HL-60 (cell line): Measurements from ENCODE around the gene MYCL.

ENCODE experiments used
- GABPA ChIP-seq: IDR thresholded peaks from 2 replicates; pipeline ENCODE4 v1.6.1; 2012; ENCODE audit warnings: low read depth
- POLR2AphosphoS5 ChIP-seq: IDR thresholded peaks from 2 replicates; pipeline ENCODE4 v1.6.1; 2012; ENCODE audit warnings: low read depth
- SPI1 ChIP-seq: IDR thresholded peaks from 2 replicates; pipeline ENCODE4 v1.6.1; 2012; ENCODE audit warnings: low read depth, mild to moderate bottlenecking, borderline replicate concordance
- TF ChIP-seq, protein P1 (sequence below): IDR thresholded peaks from one replicate; pipeline ENCODE4 v1.5.1; 2011; ENCODE audit warnings: low read length, control low read depth, inconsistent platforms; ENCODE audit not compliant: insufficient read depth
- TF ChIP-seq, protein P2 (sequence below): IDR thresholded peaks from 2 replicates; pipeline ENCODE4 v1.6.1; 2012; ENCODE audit warnings: low read depth; ENCODE audit not compliant: insufficient replicate concordance

DNA sequence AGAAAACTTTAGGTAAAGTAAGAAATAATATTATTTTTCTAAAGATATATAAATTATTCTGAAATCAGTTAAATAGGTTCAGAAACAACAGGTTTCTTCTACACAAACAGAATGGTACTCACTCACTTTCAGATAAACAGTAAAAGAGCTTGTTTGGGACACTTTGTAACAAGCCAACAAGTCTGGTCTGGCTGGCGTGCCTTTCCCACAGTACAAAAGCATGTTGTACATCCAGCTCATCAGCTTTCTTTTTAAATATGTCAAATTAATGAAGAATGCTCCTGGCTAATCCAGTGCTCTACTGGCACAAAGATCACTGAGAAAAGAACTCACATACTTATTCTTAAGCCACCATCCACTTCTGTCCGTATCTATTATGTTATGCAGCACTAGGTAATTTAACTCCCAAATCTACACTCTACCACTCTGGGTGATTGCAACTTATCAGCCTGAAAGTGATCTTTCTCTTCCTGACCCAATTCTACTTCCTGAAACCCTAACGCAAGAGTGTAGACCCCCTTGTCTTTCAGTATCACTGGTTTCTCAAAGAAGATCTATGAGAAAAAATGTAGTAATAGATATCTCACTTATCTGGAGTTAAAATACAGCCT is 51.0 kb downstream of the MYCL start:
- TF ChIP-seq, protein P1, sequence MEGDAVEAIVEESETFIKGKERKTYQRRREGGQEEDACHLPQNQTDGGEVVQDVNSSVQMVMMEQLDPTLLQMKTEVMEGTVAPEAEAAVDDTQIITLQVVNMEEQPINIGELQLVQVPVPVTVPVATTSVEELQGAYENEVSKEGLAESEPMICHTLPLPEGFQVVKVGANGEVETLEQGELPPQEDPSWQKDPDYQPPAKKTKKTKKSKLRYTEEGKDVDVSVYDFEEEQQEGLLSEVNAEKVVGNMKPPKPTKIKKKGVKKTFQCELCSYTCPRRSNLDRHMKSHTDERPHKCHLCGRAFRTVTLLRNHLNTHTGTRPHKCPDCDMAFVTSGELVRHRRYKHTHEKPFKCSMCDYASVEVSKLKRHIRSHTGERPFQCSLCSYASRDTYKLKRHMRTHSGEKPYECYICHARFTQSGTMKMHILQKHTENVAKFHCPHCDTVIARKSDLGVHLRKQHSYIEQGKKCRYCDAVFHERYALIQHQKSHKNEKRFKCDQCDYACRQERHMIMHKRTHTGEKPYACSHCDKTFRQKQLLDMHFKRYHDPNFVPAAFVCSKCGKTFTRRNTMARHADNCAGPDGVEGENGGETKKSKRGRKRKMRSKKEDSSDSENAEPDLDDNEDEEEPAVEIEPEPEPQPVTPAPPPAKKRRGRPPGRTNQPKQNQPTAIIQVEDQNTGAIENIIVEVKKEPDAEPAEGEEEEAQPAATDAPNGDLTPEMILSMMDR: no peak
- no peak for TF ChIP-seq POLR2AphosphoS5
- TF ChIP-seq, protein P2, sequence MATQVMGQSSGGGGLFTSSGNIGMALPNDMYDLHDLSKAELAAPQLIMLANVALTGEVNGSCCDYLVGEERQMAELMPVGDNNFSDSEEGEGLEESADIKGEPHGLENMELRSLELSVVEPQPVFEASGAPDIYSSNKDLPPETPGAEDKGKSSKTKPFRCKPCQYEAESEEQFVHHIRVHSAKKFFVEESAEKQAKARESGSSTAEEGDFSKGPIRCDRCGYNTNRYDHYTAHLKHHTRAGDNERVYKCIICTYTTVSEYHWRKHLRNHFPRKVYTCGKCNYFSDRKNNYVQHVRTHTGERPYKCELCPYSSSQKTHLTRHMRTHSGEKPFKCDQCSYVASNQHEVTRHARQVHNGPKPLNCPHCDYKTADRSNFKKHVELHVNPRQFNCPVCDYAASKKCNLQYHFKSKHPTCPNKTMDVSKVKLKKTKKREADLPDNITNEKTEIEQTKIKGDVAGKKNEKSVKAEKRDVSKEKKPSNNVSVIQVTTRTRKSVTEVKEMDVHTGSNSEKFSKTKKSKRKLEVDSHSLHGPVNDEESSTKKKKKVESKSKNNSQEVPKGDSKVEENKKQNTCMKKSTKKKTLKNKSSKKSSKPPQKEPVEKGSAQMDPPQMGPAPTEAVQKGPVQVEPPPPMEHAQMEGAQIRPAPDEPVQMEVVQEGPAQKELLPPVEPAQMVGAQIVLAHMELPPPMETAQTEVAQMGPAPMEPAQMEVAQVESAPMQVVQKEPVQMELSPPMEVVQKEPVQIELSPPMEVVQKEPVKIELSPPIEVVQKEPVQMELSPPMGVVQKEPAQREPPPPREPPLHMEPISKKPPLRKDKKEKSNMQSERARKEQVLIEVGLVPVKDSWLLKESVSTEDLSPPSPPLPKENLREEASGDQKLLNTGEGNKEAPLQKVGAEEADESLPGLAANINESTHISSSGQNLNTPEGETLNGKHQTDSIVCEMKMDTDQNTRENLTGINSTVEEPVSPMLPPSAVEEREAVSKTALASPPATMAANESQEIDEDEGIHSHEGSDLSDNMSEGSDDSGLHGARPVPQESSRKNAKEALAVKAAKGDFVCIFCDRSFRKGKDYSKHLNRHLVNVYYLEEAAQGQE: no peak
- TF ChIP-seq GABPA: no peak
- no peak for TF ChIP-seq SPI1
